ENCODE measurements around the gene POGZ.

GRCh38 chr1:151478923-151479322 lies 19.6 kb upstream of the POGZ start:
- TF ChIP-seq GATA3 (IDR thresholded peaks at IDR 0.05; ENCODE audit: low read depth, low read length), result no peak
- TF ChIP-seq GATA2 (IDR thresholded peaks at IDR 0.05; ENCODE audit: low read depth, low read length), result no peak
